Activated T-cell treated with anti-CD3 and anti-CD28 coated beads for 24 hours (primary cell): ENCODE results near the gene ATP8B4.

Source experiments
- DNase-seq: peaks from one replicate; pipeline ENCODE4 v3.0.0-alpha.2; 2020; ENCODE audit warnings: low read depth

Gene ATP8B4

GRCh38 chr15:50059883-50060282, 59.1 kb downstream of the ATP8B4 start:
- no peak for DNase-seq

GRCh38 chr15:50059203-50059772, 59.7 kb downstream of the ATP8B4 start:
- no peak for DNase-seq

GRCh38 chr15:50057905-50058639, 61.0 kb downstream of the ATP8B4 start:
- DNase-seq, result no peak

GRCh38 chr15:50057196-50057595, 61.8 kb downstream of the ATP8B4 start:
- no peak for DNase-seq

GRCh38 chr15:50055750-50056157, 63.3 kb downstream of the ATP8B4 start:
- no peak for DNase-seq

- DNase-seq, result no peak
Measured at GRCh38 chr15:50055332-50055731, 63.7 kb downstream of the ATP8B4 start.

GRCh38 chr15:50053055-50053856, 65.8 kb downstream of the ATP8B4 start:
- no peak for DNase-seq

- no peak for DNase-seq
Measured at GRCh38 chr15:50051811-50052419, 67.1 kb downstream of the ATP8B4 start.

- no peak for DNase-seq
Measured at GRCh38 chr15:50050986-50051743, 67.9 kb downstream of the ATP8B4 start.

GRCh38 chr15:50049871-50050270, 69.2 kb downstream of the ATP8B4 start:
- DNase-seq, result no peak

- no peak for DNase-seq
Measured at GRCh38 chr15:50046867-50047266, 72.2 kb downstream of the ATP8B4 start.

- DNase-seq, result no peak
Measured at GRCh38 chr15:50046159-50046558, 72.9 kb downstream of the ATP8B4 start.

- DNase-seq, result no peak
Measured at GRCh38 chr15:50044904-50045303, 74.1 kb downstream of the ATP8B4 start.

GRCh38 chr15:50044406-50044805, 74.6 kb downstream of the ATP8B4 start:
- no peak for DNase-seq

- no peak for DNase-seq
Measured at GRCh38 chr15:50042775-50043174, 76.3 kb downstream of the ATP8B4 start.

- DNase-seq, result no peak
Measured at GRCh38 chr15:50030456-50030855, 88.6 kb downstream of the ATP8B4 start.

- no peak for DNase-seq
Measured at GRCh38 chr15:50028326-50028725, 90.7 kb downstream of the ATP8B4 start.

GRCh38 chr15:50024281-50024680, 94.8 kb downstream of the ATP8B4 start:
- no peak for DNase-seq

- DNase-seq, result no peak
Measured at GRCh38 chr15:50018491-50018890, 100.5 kb downstream of the ATP8B4 start.

GRCh38 chr15:50017522-50017921, 101.5 kb downstream of the ATP8B4 start:
- DNase-seq, result no peak

- no peak for DNase-seq
Measured at GRCh38 chr15:50016951-50017350, 102.1 kb downstream of the ATP8B4 start.

GRCh38 chr15:50012790-50013189, 106.2 kb downstream of the ATP8B4 start:
- DNase-seq, result no peak
